Stimulated activated CD8-positive, alpha-beta memory T cell treated with anti-CD3 and anti-CD28 coated beads, Interleukin-7, amount 100 ng/mL, for 1 hour (primary cell): ENCODE data around the gene C1QL3.

Source experiments
- DNase-seq, 2 donors: peaks; one replicate each; pipeline ENCODE4 v3.0.0-alpha.2; 2020; ENCODE audit warnings: low read depth in 2 of 2

The C1QL3 gene

GRCh38 chr10:16493884-16494536, 27.7 kb downstream of the C1QL3 start:
- no peak for DNase-seq

- DNase-seq, result no peak
These were observed 29.7 kb downstream of the C1QL3 start for GRCh38 chr10:16491933-16492332.

GRCh38 chr10:16490511-16490910, 31.2 kb downstream of the C1QL3 start:
- DNase-seq, result no peak

GRCh38 chr10:16483241-16483917, 38.3 kb downstream of the C1QL3 start:
- no peak for DNase-seq

- no peak for DNase-seq
These were observed 40.5 kb downstream of the C1QL3 start for GRCh38 chr10:16481052-16481728.

GRCh38 chr10:16478801-16479200, 42.9 kb downstream of the C1QL3 start:
- DNase-seq, result no peak

GRCh38 chr10:16477757-16478156, 43.9 kb downstream of the C1QL3 start:
- DNase-seq, result no peak

- DNase-seq, result no peak
These were observed 48.9 kb downstream of the C1QL3 start for GRCh38 chr10:16472828-16473227.

- no peak for DNase-seq
These were observed 50.9 kb downstream of the C1QL3 start for GRCh38 chr10:16470747-16471146.

- no peak for DNase-seq
These were observed 55.7 kb downstream of the C1QL3 start for GRCh38 chr10:16466001-16466400.
